ENCODE data around the gene PRR19. TPM values are rescaled to one million over a fixed set of nuclear protein-coding genes. Genes with fewer than 3 reads are reported as not detected.

The PRR19 gene
- total RNA-seq, 4 donors from 2014 or later: 0.17 to 0.50 TPM; not detected in 2

DNA sequence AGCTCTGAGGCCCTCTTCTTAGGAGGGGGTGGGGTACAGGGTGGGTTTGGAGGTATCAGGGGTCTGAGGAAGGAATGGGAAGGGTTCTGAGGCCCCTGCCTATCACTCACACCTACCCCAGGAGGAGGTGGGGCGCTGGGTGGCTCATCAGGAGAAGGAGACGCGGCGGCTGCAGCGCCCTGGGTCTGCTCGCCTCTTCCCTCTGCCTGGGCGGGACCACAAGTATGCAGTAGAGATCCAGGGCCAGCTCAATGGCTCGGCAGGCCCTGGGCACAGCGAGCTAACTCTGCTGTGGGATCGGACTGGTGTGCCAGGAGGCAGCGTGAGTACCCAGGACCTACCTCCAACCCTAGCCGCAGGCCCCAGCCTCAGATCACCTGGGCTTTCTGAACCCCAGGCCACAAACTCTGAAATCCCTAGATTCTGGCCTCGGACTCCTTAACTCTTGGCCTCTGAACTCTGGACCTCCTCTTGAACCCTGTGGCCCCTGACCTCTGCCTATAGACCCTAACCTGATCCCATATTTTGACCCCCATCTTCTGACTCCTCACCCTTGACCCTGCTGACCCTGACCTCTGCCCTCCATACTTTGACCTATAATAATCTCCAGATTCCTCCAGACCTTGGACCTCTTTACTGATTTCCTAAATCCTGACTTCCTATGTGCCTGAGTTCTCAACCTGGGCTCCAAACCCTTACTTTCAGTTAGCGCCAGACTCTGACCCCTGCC lies 47.6 kb downstream of the PRR19 start:
- intact Hi-C loops (cut with DNase I): no loop called here
- Histone ChIP-seq H3K9me3 (no peaks in the 10 kb centered on the region), H3K4me1 (no peaks in the 10 kb centered on the region), H3K27me3 (no peaks in the 10 kb centered on the region), H3K4me3 (no peak overlapping the region), H3K27ac (replicated peaks in 1 of 4) (no peak overlapping the region), H3K36me3 (peaks cover 27 to 95% (median 78%) of the 10 kb centered on the region in 4 donors)
- 93% methylated on average over 14 of the region's 14 CpGs for WGBS
- DNase-seq (ENCODE audit: extremely low spot score): no peak
- TF ChIP-seq POLR2A (IDR thresholded peaks at IDR 0.05; ENCODE audit: low read depth): no peak
- TF ChIP-seq EP300 (IDR thresholded peaks at IDR 0.05): no peak
- TF ChIP-seq POLR2AphosphoS5 (IDR thresholded peaks at IDR 0.05): no peak

DNA sequence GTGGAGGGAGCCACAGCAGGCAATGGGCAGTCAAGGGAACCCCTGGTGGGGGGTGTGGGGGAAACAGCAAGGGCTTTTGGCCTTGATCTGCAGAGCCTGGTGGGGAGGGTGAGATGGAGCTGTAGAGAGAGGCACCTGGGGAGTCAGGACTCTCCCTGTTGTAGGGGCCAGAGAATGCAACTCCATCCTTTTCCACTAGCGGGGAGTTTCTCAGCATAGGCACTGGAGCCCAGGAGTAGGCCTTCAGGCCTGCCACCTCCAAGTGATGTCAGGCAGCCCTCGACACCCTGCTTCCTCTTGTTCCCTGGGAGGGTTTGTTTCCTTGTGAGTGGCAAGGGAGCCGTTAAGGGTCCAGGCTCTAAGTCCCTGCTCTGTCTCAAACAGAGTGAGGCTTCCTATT lies 48.5 kb downstream of the PRR19 start:
- intact Hi-C loops (cut with DNase I): no loop called here
- TF ChIP-seq EP300 (IDR thresholded peaks at IDR 0.05): no peak
- TF ChIP-seq, protein P1, sequence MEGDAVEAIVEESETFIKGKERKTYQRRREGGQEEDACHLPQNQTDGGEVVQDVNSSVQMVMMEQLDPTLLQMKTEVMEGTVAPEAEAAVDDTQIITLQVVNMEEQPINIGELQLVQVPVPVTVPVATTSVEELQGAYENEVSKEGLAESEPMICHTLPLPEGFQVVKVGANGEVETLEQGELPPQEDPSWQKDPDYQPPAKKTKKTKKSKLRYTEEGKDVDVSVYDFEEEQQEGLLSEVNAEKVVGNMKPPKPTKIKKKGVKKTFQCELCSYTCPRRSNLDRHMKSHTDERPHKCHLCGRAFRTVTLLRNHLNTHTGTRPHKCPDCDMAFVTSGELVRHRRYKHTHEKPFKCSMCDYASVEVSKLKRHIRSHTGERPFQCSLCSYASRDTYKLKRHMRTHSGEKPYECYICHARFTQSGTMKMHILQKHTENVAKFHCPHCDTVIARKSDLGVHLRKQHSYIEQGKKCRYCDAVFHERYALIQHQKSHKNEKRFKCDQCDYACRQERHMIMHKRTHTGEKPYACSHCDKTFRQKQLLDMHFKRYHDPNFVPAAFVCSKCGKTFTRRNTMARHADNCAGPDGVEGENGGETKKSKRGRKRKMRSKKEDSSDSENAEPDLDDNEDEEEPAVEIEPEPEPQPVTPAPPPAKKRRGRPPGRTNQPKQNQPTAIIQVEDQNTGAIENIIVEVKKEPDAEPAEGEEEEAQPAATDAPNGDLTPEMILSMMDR (IDR thresholded peaks at IDR 0.05): no peak
- no peak for TF ChIP-seq POLR2AphosphoS5 (IDR thresholded peaks at IDR 0.05)
- Histone ChIP-seq H3K27me3 (no peaks in the 10 kb centered on the region), H3K36me3 (peaks cover 23 to 95% (median 77%) of the 10 kb centered on the region in 4 donors), H3K27ac (replicated peaks in 1 of 4) (no peak overlapping the region), H3K9me3 (no peaks in the 10 kb centered on the region), H3K4me1 (no peaks in the 10 kb centered on the region), H3K4me3 (no peak overlapping the region)
- 90% methylated on average over 3 of the region's 3 CpGs for WGBS
- no peak for DNase-seq (ENCODE audit: extremely low spot score)

DNA sequence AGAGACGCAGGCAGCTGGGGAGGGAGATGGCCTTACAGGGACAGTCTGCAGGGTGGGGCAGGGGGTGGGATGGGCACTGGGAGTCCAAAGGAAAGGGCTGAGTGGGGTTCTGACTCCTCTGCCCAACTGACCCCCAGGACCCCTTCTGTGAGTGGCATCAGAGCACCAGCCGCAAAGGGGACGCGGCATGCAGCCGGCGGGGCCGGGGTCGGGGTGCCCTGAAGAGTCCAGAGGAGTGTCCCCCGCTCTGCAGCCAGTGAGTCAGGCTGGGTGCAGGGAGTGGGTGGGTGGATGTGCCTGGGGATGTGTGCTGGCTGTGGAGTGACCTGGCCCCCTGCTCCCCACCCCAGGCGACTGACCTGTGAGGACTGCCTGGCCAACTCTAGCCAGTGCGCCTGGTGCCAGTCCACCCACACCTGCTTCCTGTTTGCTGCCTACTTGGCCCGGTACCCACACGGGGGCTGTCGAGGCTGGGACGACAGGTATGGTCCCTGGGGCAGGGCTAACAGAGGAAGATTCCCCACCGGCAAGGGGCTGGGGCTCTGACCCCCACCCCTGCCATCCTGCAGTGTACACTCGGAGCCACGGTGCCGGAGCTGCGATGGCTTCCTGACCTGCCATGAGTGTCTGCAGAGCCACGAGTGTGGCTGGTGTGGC lies 49.3 kb downstream of the PRR19 start:
- intact Hi-C loops (cut with DNase I): no loop called here
- WGBS: 96% methylated on average over 10 of the region's 21 CpGs
- no peak for TF ChIP-seq POLR2AphosphoS5 (IDR thresholded peaks at IDR 0.05)
- TF ChIP-seq POLR2A (IDR thresholded peaks at IDR 0.05; ENCODE audit: low read depth): no peak
- TF ChIP-seq EP300 (IDR thresholded peaks at IDR 0.05): no peak
- TF ChIP-seq, protein P1 (IDR thresholded peaks at IDR 0.05): no peak
- Histone ChIP-seq H3K9me3 (no peaks in the 10 kb centered on the region), H3K27ac (replicated peaks in 1 of 4) (no peak overlapping the region), H3K4me3 (no peak overlapping the region), H3K27me3 (no peaks in the 10 kb centered on the region), H3K36me3 (peaks cover 23 to 95% (median 80%) of the 10 kb centered on the region in 4 donors), H3K4me1 (no peaks in the 10 kb centered on the region)
- no peak for DNase-seq (ENCODE audit: extremely low spot score)

DNA sequence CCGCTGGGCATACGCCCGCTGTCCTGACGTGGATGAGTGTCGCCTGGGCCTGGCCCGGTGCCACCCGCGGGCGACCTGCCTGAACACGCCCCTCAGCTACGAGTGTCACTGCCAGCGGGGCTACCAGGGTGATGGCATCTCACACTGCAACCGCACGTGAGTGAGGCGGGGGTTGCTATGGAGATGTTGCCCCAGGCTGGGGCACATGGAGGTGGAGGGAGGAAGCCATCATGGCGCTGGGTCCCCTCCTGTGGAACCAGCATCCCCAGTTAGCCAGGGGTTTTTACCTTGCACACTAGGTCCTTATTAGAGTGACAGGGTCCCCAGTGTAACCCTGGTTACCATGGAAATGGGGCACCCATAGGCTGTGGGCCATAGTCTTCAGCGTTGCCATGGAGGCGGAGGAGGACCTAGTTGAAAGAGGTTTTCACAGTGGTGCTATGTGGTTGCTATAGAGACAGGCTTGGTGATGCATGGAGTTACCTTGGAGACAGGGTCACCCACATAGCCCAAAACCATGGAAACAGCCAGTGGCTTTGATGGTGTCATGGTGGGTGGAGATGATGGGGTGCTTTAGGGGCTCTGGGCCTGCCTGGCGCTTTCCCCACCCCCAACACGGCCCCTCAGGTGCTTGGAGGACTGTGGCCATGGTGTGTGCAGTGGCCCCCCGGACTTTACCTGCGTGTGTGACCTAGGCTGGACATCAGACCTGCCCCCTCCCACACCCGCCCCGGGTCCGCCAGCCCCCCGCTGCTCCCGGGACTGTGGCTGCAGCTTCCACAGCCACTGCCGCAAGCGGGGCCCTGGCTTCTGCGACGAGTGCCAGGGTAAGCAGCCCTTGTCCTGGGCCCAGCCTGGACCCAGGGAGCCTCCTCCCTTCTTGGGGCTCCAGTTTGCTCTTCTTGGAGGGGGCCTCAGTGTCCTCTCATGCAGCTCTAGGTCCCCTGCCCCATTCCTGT lies 50.6 kb downstream of the PRR19 start:
- Histone ChIP-seq H3K27ac (replicated peaks in 1 of 4) (no peak overlapping the region), H3K4me1 (no peaks in the 10 kb centered on the region), H3K36me3 (peaks cover 30 to 99% (median 88%) of the 10 kb centered on the region in 4 donors), H3K9me3 (no peaks in the 10 kb centered on the region), H3K27me3 (no peaks in the 10 kb centered on the region), H3K4me3 (no peak overlapping the region)
- intact Hi-C loops (cut with DNase I): no loop called here
- no peak for DNase-seq (ENCODE audit: extremely low spot score)
- TF ChIP-seq POLR2AphosphoS5 (IDR thresholded peaks at IDR 0.05): no peak
- no peak for TF ChIP-seq POLR2A (IDR thresholded peaks at IDR 0.05; ENCODE audit: low read depth)
- TF ChIP-seq, protein P1 (IDR thresholded peaks at IDR 0.05): no peak
- no peak for TF ChIP-seq EP300 (IDR thresholded peaks at IDR 0.05)
- 92% methylated on average over 11 of the region's 31 CpGs for WGBS
